ENCODE results near the gene ITPRIPL2. TPM values are rescaled to one million over a fixed set of nuclear protein-coding genes. Genes with fewer than 3 reads are reported as not detected.

Gene ITPRIPL2
- total RNA-seq, 1 experiment from 2014 or later = 5.3 TPM

DNA sequence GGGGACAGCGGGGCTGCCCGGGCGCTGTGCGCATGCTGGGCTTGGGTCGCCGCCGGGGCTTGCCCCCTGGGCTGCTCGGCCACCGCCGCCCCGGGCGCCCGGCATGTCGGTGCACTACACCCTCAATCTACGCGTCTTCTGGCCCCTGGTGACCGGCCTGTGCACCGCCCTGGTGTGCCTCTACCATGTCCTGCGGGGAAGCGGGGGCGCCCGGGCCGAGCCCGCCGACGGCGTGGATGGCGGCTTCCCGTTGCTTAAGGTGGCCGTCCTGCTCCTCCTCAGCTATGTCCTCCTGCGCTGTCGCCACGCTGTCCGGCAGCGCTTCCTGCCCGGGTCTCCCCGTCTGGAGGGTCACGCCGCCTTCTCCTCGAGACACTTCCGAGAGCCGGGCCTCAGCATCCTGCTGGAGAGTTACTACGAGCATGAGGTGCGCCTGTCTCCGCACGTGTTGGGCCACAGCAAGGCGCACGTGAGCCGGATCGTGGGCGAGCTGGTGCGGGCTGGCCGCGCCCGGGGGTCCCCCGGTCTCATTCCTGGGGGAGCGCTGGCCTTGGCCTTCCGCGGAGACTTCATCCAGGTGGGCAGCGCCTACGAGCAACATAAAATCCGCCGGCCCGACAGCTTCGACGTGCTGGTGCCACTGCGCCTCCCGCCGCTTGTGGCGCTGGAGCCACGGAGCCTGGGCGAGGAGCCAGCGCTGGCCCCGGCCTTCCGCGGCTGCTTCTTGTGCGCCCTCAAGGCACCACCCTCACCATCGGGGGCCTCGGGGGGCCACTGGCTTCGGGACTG, 789 bp downstream of the ITPRIPL2 start (continued):
- TF ChIP-seq, protein P1, sequence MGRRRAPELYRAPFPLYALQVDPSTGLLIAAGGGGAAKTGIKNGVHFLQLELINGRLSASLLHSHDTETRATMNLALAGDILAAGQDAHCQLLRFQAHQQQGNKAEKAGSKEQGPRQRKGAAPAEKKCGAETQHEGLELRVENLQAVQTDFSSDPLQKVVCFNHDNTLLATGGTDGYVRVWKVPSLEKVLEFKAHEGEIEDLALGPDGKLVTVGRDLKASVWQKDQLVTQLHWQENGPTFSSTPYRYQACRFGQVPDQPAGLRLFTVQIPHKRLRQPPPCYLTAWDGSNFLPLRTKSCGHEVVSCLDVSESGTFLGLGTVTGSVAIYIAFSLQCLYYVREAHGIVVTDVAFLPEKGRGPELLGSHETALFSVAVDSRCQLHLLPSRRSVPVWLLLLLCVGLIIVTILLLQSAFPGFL (CRISPR knock-in tag; IDR thresholded peaks at IDR 0.05; ENCODE audit: borderline replicate concordance) = peak; percentile 92; the same call in 1 of the 2 replicates
- TF ChIP-seq ZNF423 (CRISPR knock-in tag; IDR thresholded peaks at IDR 0.05) = no peak
- peak; percentile 3 for TF ChIP-seq NFYB (CRISPR knock-in tag; conservative IDR thresholded peaks at IDR 0.05; ENCODE audit: low read depth)
- TF ChIP-seq, protein P2, sequence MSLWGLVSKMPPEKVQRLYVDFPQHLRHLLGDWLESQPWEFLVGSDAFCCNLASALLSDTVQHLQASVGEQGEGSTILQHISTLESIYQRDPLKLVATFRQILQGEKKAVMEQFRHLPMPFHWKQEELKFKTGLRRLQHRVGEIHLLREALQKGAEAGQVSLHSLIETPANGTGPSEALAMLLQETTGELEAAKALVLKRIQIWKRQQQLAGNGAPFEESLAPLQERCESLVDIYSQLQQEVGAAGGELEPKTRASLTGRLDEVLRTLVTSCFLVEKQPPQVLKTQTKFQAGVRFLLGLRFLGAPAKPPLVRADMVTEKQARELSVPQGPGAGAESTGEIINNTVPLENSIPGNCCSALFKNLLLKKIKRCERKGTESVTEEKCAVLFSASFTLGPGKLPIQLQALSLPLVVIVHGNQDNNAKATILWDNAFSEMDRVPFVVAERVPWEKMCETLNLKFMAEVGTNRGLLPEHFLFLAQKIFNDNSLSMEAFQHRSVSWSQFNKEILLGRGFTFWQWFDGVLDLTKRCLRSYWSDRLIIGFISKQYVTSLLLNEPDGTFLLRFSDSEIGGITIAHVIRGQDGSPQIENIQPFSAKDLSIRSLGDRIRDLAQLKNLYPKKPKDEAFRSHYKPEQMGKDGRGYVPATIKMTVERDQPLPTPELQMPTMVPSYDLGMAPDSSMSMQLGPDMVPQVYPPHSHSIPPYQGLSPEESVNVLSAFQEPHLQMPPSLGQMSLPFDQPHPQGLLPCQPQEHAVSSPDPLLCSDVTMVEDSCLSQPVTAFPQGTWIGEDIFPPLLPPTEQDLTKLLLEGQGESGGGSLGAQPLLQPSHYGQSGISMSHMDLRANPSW (CRISPR knock-in tag; conservative IDR thresholded peaks at IDR 0.05; ENCODE audit: low read depth) = 0 out of 2 replicates have a peak, but pooled peaks have one; percentile 26
- TF ChIP-seq, protein P3, sequence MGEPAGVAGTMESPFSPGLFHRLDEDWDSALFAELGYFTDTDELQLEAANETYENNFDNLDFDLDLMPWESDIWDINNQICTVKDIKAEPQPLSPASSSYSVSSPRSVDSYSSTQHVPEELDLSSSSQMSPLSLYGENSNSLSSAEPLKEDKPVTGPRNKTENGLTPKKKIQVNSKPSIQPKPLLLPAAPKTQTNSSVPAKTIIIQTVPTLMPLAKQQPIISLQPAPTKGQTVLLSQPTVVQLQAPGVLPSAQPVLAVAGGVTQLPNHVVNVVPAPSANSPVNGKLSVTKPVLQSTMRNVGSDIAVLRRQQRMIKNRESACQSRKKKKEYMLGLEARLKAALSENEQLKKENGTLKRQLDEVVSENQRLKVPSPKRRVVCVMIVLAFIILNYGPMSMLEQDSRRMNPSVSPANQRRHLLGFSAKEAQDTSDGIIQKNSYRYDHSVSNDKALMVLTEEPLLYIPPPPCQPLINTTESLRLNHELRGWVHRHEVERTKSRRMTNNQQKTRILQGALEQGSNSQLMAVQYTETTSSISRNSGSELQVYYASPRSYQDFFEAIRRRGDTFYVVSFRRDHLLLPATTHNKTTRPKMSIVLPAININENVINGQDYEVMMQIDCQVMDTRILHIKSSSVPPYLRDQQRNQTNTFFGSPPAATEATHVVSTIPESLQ (CRISPR knock-in tag; IDR thresholded peaks at IDR 0.05) = peak; percentile 81; the same call in 1 of the 2 replicates
- TF ChIP-seq, protein P4, sequence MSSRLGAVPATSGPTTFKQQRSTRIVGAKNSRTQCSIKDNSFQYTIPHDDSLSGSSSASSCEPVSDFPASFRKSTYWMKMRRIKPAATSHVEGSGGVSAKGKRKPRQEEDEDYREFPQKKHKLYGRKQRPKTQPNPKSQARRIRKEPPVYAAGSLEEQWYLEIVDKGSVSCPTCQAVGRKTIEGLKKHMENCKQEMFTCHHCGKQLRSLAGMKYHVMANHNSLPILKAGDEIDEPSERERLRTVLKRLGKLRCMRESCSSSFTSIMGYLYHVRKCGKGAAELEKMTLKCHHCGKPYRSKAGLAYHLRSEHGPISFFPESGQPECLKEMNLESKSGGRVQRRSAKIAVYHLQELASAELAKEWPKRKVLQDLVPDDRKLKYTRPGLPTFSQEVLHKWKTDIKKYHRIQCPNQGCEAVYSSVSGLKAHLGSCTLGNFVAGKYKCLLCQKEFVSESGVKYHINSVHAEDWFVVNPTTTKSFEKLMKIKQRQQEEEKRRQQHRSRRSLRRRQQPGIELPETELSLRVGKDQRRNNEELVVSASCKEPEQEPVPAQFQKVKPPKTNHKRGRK (CRISPR knock-in tag; IDR thresholded peaks at IDR 0.05; ENCODE audit: borderline replicate concordance) = peak; percentile 82; the same call in 1 of the 2 replicates
- TF ChIP-seq, protein P5, sequence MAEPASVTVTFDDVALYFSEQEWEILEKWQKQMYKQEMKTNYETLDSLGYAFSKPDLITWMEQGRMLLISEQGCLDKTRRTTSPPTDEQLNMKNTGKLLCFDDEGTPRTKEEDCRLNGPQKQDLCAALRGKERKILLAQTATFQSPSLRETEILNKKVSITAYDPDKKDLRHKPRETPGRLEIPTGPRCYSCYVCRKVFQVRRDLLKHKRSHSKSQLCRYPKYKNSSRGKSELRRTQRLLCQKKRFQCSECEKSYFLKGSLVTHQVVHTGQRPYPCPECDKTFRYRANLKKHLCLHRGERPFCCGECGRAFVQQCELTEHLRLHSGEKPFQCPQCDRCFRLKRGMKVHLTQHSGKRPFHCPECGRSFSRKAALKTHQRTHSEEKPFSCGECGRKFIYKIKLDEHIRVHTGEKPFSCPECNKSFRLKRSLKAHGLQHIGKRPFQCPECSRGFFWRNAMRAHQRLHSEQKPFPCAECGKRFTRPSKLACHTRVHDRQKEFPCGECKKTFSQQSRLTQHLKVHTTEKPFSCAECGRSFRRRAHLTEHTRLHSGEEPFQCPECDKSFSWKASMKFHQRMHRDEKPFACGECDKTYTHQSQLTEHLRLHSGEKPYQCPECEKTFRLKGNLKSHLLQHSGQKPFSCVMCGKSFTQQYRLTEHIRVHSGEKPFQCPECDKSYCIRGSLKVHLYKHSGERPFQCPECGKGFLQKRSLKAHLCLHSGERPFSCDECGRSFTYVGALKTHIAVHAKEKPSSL (CRISPR knock-in tag; conservative IDR thresholded peaks at IDR 0.05) = no peak
- TF ChIP-seq, protein P6, sequence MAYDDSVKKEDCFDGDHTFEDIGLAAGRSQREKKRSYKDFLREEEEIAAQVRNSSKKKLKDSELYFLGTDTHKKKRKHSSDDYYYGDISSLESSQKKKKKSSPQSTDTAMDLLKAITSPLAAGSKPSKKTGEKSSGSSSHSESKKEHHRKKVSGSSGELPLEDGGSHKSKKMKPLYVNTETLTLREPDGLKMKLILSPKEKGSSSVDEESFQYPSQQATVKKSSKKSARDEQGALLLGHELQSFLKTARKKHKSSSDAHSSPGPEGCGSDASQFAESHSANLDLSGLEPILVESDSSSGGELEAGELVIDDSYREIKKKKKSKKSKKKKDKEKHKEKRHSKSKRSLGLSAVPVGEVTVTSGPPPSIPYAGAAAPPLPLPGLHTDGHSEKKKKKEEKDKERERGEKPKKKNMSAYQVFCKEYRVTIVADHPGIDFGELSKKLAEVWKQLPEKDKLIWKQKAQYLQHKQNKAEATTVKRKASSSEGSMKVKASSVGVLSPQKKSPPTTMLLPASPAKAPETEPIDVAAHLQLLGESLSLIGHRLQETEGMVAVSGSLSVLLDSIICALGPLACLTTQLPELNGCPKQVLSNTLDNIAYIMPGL (CRISPR knock-in tag; IDR thresholded peaks at IDR 0.05) = peak; percentile 49
- TF ChIP-seq GTF2I (CRISPR knock-in tag; conservative IDR thresholded peaks at IDR 0.05) = no peak
- TF ChIP-seq, protein P7, sequence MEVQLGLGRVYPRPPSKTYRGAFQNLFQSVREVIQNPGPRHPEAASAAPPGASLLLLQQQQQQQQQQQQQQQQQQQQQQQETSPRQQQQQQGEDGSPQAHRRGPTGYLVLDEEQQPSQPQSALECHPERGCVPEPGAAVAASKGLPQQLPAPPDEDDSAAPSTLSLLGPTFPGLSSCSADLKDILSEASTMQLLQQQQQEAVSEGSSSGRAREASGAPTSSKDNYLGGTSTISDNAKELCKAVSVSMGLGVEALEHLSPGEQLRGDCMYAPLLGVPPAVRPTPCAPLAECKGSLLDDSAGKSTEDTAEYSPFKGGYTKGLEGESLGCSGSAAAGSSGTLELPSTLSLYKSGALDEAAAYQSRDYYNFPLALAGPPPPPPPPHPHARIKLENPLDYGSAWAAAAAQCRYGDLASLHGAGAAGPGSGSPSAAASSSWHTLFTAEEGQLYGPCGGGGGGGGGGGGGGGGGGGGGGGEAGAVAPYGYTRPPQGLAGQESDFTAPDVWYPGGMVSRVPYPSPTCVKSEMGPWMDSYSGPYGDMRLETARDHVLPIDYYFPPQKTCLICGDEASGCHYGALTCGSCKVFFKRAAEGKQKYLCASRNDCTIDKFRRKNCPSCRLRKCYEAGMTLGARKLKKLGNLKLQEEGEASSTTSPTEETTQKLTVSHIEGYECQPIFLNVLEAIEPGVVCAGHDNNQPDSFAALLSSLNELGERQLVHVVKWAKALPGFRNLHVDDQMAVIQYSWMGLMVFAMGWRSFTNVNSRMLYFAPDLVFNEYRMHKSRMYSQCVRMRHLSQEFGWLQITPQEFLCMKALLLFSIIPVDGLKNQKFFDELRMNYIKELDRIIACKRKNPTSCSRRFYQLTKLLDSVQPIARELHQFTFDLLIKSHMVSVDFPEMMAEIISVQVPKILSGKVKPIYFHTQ (CRISPR knock-in tag; IDR thresholded peaks at IDR 0.05) = no peak
- peak; percentile 98 for TF ChIP-seq TEAD1 (CRISPR knock-in tag; IDR thresholded peaks at IDR 0.05)
- TF ChIP-seq, protein P8, sequence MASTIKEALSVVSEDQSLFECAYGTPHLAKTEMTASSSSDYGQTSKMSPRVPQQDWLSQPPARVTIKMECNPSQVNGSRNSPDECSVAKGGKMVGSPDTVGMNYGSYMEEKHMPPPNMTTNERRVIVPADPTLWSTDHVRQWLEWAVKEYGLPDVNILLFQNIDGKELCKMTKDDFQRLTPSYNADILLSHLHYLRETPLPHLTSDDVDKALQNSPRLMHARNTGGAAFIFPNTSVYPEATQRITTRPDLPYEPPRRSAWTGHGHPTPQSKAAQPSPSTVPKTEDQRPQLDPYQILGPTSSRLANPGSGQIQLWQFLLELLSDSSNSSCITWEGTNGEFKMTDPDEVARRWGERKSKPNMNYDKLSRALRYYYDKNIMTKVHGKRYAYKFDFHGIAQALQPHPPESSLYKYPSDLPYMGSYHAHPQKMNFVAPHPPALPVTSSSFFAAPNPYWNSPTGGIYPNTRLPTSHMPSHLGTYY (CRISPR knock-in tag; IDR thresholded peaks at IDR 0.05) = no peak
- TF ChIP-seq SMAD4 (CRISPR knock-in tag; IDR thresholded peaks at IDR 0.05) = peak; percentile 97
- TF ChIP-seq TCF7 (CRISPR knock-in tag; IDR thresholded peaks at IDR 0.05; ENCODE audit: low read depth) = peak; percentile 92; the same call in 1 of the 2 replicates
- TF ChIP-seq, protein P9, sequence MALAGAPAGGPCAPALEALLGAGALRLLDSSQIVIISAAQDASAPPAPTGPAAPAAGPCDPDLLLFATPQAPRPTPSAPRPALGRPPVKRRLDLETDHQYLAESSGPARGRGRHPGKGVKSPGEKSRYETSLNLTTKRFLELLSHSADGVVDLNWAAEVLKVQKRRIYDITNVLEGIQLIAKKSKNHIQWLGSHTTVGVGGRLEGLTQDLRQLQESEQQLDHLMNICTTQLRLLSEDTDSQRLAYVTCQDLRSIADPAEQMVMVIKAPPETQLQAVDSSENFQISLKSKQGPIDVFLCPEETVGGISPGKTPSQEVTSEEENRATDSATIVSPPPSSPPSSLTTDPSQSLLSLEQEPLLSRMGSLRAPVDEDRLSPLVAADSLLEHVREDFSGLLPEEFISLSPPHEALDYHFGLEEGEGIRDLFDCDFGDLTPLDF (CRISPR knock-in tag; IDR thresholded peaks at IDR 0.05) = peak; percentile 97
- peak; percentile 98 for TF ChIP-seq MYBL2 (CRISPR knock-in tag; IDR thresholded peaks at IDR 0.05)

Data from WTC11 (cell line).